Small intestine (tissue), 7 donors: ENCODE measurements around the gene EXOC3L2. TPM values are rescaled to one million over a fixed set of nuclear protein-coding genes. Genes with fewer than 3 reads are reported as not detected.

Experiments
- DNase-seq, 2 donors: peaks; one replicate each; pipeline versions ENCODE4 v3.0.0 to v3.0.0-alpha.2; 2013
- FAIRE-seq: peaks from 2 replicates; lab custom pipeline; 2012; peaks lifted over from hg19 to GRCh38; lab: Jason Lieb, UNC
- H3K27ac ChIP-seq, 3 donors: one replicate each; pipeline ENCODE4 v1.5.1; 2013; ENCODE audit warnings: low read length in 2 of 3, mild to moderate bottlenecking in 2 of 3, control low read depth in 1 of 3, inconsistent platforms in 1 of 3, low read depth in 1 of 3, moderate library complexity in 1 of 3
- H3K27me3 ChIP-seq, 3 donors: one replicate each; pipeline ENCODE4 v1.6.1; 2013; ENCODE audit warnings: low read length in 3 of 3, inconsistent platforms in 1 of 3; ENCODE audit not compliant: control insufficient read depth in 3 of 3, insufficient read depth in 3 of 3
- H3K36me3 ChIP-seq, 3 donors: one replicate each; pipeline ENCODE4 v1.6.1; 2013; ENCODE audit warnings: low read length in 3 of 3, inconsistent platforms in 1 of 3, low read depth in 1 of 3, mild to moderate bottlenecking in 1 of 3, moderate library complexity in 1 of 3; ENCODE audit not compliant: control insufficient read depth in 3 of 3, insufficient read depth in 2 of 3
- H3K4me1 ChIP-seq, 3 donors: one replicate each; pipeline ENCODE4 v1.6.1; 2013; ENCODE audit warnings: low read length in 2 of 3, inconsistent platforms in 1 of 3, low read depth in 1 of 3, mild to moderate bottlenecking in 1 of 3, moderate library complexity in 1 of 3; ENCODE audit not compliant: control insufficient read depth in 3 of 3, insufficient read depth in 2 of 3
- H3K4me3 ChIP-seq, 3 donors: one replicate each; pipeline ENCODE4 v1.5.1; 2013; ENCODE audit warnings: low read length in 3 of 3, control low read depth in 1 of 3, inconsistent platforms in 1 of 3, low read depth in 1 of 3, mild to moderate bottlenecking in 1 of 3, moderate library complexity in 1 of 3
- H3K9me3 ChIP-seq, 2 donors: one replicate each; pipeline ENCODE4 v1.6.1; 2013; ENCODE audit warnings: low read depth in 1 of 2, low read length in 1 of 2; ENCODE audit not compliant: control insufficient read depth in 2 of 2, insufficient read depth in 1 of 2
- WGBS, 3 donors: extraction: QIAGEN DNeasy Blood & Tissue Kit; methylation state at CpG; one replicate each; pipeline ENCODE4 v1.1.7; 2013; 5-methylcytosine and 5-hydroxymethylcytosine counted together
- polyA plus RNA-seq, 4 donors: library from polyadenylated mRNA; stranded (reverse) in 3 of 4; unstranded in 1 of 4; fragments of 200-250 nt in 3 of 4; fragments of 120-200 nt in 1 of 4; gene quantifications; one replicate each; pipeline versions ENCODE4 v1.2.1 to v1.2.3, GENCODE V29; 2013
- donor health status: healthy with polysubstance abuse.
- donor health status: control.
- donor health status: control.
- donor health status: Bipolar disorder and iron deficiency.
- donor health status: healthy.

EXOC3L2 gene
- polyA plus RNA-seq, 4 donors = 0.22 to 2.7 (median 2.1) TPM

DNA sequence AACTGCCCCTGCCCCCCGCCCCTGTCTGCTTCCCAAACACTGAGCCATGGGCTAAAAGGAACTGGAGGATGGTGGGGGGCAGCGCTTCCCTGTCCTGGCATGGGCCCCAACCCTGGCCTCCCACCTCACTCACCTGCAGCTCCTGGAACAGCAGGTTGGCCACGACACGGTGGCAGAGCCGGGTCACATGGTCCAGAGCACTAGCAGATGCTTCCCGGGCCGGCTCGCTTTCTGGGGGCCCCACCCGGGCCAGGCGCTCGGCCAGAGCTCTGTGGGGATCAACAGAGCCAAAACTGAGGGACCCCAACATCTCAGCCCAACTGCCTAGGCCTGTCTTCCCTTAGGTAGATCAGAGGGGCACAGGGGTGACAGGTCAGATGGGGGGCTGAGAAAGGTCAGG, 20.6 kb downstream of the EXOC3L2 start:
- Histone ChIP-seq H3K9me3 (no peaks in the 10 kb centered on the region), H3K36me3 (no peaks in the 10 kb centered on the region), H3K4me3 (no peak overlapping the region), H3K4me1 (no peaks in the 10 kb centered on the region), H3K27ac (no peak overlapping the region), H3K27me3 (peaks cover 0 to 29% (median 0%) of the 10 kb centered on the region in 3 donors)
- FAIRE-seq (no peak), DNase-seq (no peak)
- WGBS, 3 donors = 24 to 57% (median 44%) methylated on average over 10 to 11 of the region's 11 CpGs

DNA sequence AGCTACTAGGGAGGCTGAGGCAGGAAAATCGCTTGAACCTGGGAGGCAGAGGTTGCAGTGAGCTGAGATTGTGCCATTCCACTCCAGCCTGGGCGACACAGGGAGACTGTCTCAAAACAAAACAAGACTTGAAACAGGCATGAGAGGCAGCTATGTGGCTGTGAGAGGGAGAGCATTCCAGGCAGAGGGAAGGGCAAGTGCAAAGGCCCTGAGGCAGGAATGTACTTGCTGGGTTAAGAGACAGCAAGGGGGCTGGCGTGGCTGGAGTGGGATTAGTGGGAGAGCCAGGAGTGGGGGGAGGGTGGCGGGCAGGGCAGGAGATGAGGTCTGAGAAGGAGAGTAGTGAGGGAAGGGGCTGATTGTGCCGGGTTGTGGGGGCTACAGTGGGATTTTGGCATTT, 21.3 kb downstream of the EXOC3L2 start:
- 80 to 84% (median 81%) methylated on average over 5 of the region's 5 CpGs for WGBS, 3 donors
- Histone ChIP-seq H3K27me3 (peaks cover 0 to 30% (median 0%) of the 10 kb centered on the region in 3 donors), H3K9me3 (no peaks in the 10 kb centered on the region), H3K4me3 (no peak overlapping the region), H3K4me1 (no peaks in the 10 kb centered on the region), H3K27ac (no peak overlapping the region), H3K36me3 (no peaks in the 10 kb centered on the region)
- FAIRE-seq (no peak), DNase-seq (no peak)

DNA sequence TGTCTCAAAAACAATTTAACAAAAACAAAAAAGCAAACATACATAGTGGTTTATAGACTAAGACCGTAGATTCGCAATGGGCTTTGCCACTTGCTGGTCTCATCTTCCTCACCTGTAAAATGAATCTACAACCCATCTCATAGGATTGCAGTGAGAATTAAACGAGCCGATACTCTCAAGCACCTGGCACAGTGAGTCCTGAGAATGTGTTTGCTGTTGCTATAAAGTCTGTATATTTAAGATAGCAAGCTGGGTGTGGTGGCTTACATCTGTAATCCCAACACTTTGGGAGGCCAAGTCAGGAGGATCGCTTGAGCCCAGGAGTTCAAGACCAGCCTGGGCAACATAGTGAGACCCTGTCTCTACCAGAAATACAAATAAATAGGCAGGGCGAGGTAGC, 22.5 kb downstream of the EXOC3L2 start:
- no peaks in the 10 kb centered on the region for H3K36me3 ChIP-seq
- no peak overlapping the region for H3K4me3 ChIP-seq
- no peak overlapping the region for H3K27ac ChIP-seq
- no peaks in the 10 kb centered on the region for H3K9me3 ChIP-seq
- peaks cover 1 to 42% (median 4%) of the 10 kb centered on the region in 3 donors for H3K27me3 ChIP-seq
- FAIRE-seq = no peak
- no peak for DNase-seq
- 54 to 86% (median 64%) methylated on average over 6 of the region's 6 CpGs for WGBS, 3 donors
- no peaks in the 10 kb centered on the region for H3K4me1 ChIP-seq

DNA sequence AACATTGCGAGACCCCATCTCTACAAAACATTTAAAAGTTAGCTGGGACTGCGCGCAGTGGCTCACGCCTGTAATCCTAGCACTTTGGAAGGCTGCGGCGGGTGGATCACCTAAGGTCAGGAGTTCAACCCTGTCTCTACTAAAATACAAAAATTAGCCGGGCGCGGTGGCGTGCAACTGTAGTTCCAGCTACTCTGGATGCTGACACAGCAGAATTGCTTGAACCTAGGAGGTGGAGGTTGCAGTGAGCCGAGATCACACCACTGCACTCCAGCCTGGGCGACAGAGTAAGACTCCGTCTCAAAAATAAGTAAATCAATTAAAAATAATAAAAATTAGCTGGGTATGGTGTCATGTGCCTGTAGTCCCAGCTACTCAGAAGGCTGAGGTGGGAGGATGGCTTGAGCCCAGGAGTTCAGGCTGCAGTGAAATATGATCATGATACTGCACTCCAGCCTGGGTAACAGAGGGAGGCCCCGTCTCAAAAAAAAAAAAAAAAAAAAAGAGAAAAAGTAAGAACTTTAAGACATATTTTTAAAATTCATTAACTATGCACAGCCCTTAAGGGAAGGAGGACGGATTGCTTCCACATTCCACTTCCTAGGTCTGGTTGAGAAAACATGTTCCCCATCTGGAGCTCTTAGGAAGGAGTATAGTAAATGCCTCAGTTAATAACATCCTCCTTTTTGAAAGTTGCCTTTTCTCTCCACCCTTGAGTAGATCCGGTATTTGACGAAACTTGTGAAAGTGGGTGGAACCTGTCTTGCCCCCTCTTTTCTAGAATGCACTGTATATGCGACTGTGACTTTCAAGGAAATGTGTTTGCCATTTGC, 26.1 kb downstream of the EXOC3L2 start:
- Histone ChIP-seq H3K27ac (no peak overlapping the region), H3K27me3 (peaks cover 6 to 68% (median 8%) of the 10 kb centered on the region in 3 donors), H3K4me1 (no peaks in the 10 kb centered on the region), H3K4me3 (no peak overlapping the region), H3K9me3 (no peaks in the 10 kb centered on the region), H3K36me3 (peaks cover 0 to 2% (median 0%) of the 10 kb centered on the region in 3 donors)
- FAIRE-seq (no peak), DNase-seq (no peak)
- 66 to 74% (median 67%) methylated on average over 18 of the region's 18 CpGs for WGBS, 3 donors

GRCh38 chr19:45218426-45218825, 26.8 kb downstream of the EXOC3L2 start:
- peaks cover 6 to 69% (median 8%) of the 10 kb centered on the region in 3 donors for H3K27me3 ChIP-seq
- 52 to 57% (median 52%) methylated on average over 4 of the region's 4 CpGs for WGBS, 3 donors
- FAIRE-seq (no peak), DNase-seq (no peak)
- no peaks in the 10 kb centered on the region for H3K4me1 ChIP-seq
- H3K27ac ChIP-seq = no peak overlapping the region
- no peak overlapping the region for H3K4me3 ChIP-seq
- peaks cover 0 to 2% (median 0%) of the 10 kb centered on the region in 3 donors for H3K36me3 ChIP-seq
- no peaks in the 10 kb centered on the region for H3K9me3 ChIP-seq

DNA sequence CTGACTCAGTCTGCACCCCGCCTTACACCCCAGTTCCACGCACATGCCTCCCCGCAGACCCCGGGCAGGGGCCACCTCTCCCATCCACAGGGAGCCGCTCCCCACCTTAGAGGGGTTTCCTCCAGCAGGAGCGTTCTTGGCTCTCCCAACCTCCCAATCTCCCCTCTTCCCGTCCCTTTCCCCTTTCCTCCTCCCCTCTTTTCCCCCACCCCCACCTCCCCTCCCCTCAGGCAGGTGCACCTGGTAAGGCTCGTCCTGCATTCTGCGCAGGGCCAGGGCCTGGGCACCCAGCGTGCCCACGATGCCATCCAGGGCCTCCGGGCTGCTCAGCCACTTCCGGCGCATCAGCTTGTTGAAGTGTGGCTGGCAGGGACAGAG, 27.3 kb downstream of the EXOC3L2 start:
- Histone ChIP-seq H3K27ac (no peak overlapping the region), H3K27me3 (peaks cover 6 to 71% (median 8%) of the 10 kb centered on the region in 3 donors), H3K36me3 (peaks cover 0 to 2% (median 0%) of the 10 kb centered on the region in 3 donors), H3K4me1 (no peaks in the 10 kb centered on the region), H3K4me3 (no peak overlapping the region), H3K9me3 (no peaks in the 10 kb centered on the region)
- 33 to 50% (median 43%) methylated on average over 14 of the region's 14 CpGs for WGBS, 3 donors
- DNase-seq (no peak), FAIRE-seq (no peak)

DNA sequence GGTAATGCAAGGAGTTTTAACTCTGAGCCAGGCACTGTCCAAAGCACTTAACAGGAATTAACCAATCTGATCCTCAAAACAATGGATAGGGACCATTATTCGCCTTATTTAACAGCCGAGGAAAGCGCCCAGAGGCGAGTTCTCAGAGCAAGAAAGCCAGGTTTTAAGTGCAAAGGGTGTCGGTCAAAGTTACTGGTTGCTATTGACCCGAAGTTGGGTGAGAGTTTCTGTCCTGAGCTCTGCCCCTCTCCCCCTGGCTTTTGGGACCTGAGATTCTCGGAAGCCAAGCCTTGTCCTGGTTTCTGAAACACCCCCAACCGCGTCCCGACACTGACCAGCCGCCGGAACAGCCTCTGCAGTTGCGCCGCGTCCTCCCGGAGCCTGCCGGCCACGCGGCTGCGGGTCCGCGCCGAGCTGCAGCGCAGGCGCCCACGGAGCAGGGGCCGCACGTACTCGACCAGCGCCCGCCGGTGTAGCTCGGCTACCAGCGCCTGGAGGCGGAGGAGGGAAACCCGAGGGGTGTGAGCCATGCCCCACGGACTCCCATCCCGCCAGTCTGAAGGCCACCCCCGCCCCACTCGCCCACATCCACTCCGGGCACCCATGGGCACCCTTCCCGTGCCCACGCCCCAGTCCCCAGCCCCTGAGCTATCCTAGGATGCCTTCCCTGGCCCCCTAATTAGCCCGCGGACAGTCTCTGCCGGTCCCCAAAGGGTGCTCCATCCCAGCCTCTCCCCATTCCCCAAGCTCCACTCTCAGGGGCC, 27.8 kb downstream of the EXOC3L2 start:
- DNase-seq (no peak), FAIRE-seq (no peak)
- Histone ChIP-seq H3K36me3 (peaks cover 0 to 2% (median 0%) of the 10 kb centered on the region in 3 donors), H3K9me3 (no peaks in the 10 kb centered on the region), H3K27me3 (peaks cover 6 to 67% (median 8%) of the 10 kb centered on the region in 3 donors), H3K4me3 (no peak overlapping the region), H3K4me1 (no peaks in the 10 kb centered on the region), H3K27ac (no peak overlapping the region)
- 11 to 26% (median 24%) methylated on average over 28 to 46 of the region's 46 CpGs for WGBS, 3 donors

- Histone ChIP-seq H3K27me3 (peaks cover 6 to 64% (median 8%) of the 10 kb centered on the region in 3 donors), H3K27ac (no peak overlapping the region), H3K36me3 (peaks cover 0 to 2% (median 0%) of the 10 kb centered on the region in 3 donors), H3K4me1 (no peaks in the 10 kb centered on the region), H3K4me3 (no peak overlapping the region), H3K9me3 (no peaks in the 10 kb centered on the region)
- DNase-seq = no peak
- no peak for FAIRE-seq
- 62 to 65% (median 63%) methylated on average over 6 of the region's 6 CpGs for WGBS, 3 donors
Observed at GRCh38 chr19:45216667-45217066, 28.5 kb downstream of the EXOC3L2 start.
